GM12878 (cell line): Measurements from ENCODE around the gene FIG4. TPM values are rescaled to one million over a fixed set of nuclear protein-coding genes. Genes with fewer than 3 reads are reported as not detected.

ENCODE experiments used
- ATAC-seq: fragments of 200-7000 bp; cut with Tn5 transposase; 3 replicates; pipeline ENCODE4 v1.9.1; 2020; ENCODE audit warnings: mild to moderate bottlenecking, moderate library complexity
- BruUV-seq: library from RNA; stranded (reverse); fragments of 400-500 nt; replicated peaks from 2 replicates; lab custom pipeline; 2021; lab: Mats Ljungman, UMichigan
- CTCF ChIA-PET: fragments of 300-600 bp; sonication (Branson Sonifier 250); formaldehyde crosslinking; extraction: SDS; loops from one replicate; lab custom pipeline; 2021; ENCODE audit warnings: inconsistent platforms; lab: Yijun Ruan, JAX
- POLR2A ChIA-PET: fragments of 350-600 bp; formaldehyde crosslinking; extraction: SDS; loops from one replicate; lab custom pipeline; 2021; ENCODE audit warnings: inconsistent platforms; lab: Charles Lee
- RAD21 ChIA-PET: fragments of 300-600 bp; sonication (Branson Sonifier 250); formaldehyde crosslinking; loops from one replicate; lab custom pipeline; 2023; ENCODE audit warnings: antibody characterized with exemption; ENCODE audit not compliant: unreplicated experiment; lab: Charles Lee
- SMC1A ChIA-PET: fragments of 300-600 bp; sonication (Branson Sonifier 250); formaldehyde crosslinking; loops from one replicate; lab custom pipeline; 2023; ENCODE audit not compliant: unreplicated experiment, uncharacterized antibody; lab: Charles Lee
- DNase-seq: peaks from one replicate; pipeline ENCODE4 v3.0.0-alpha.2; 2011; ENCODE audit warnings: low read depth, low spot score
- FAIRE-seq: peaks from 3 replicates; lab custom pipeline; 2011; peaks lifted over from hg19 to GRCh38; lab: Jason Lieb, UNC
- H2AFZ ChIP-seq: 2 replicates; pipeline ENCODE4 v1.6.0; 2011; ENCODE audit warnings: low read depth, low read length, control low read depth; ENCODE audit not compliant: control insufficient read depth
- H3K27ac ChIP-seq: 2 replicates; pipeline ENCODE4 v1.5.1; 2011; ENCODE audit warnings: control low read depth; ENCODE audit not compliant: control insufficient read depth, insufficient read depth
- H3K27me3 ChIP-seq, 2 experiments: replicated peaks in 1 of 2; 2 replicates each; pipeline versions ENCODE4 v1.6.0 to v1.6.1; 2011; ENCODE audit warnings: low read length in 1 of 2; ENCODE audit not compliant: control insufficient read depth in 2 of 2, insufficient read depth in 2 of 2
- H3K36me3 ChIP-seq, 2 experiments: 2 replicates each; pipeline ENCODE4 v1.5.1; 2011; ENCODE audit warnings: low read length in 1 of 2; ENCODE audit not compliant: control insufficient read depth in 2 of 2, insufficient read depth in 2 of 2
- H3K4me1 ChIP-seq: 2 replicates; pipeline ENCODE4 v1.6.1; 2011; ENCODE audit warnings: mild to moderate bottlenecking, low read length, moderate library complexity, mixed read lengths; ENCODE audit not compliant: control insufficient read depth, insufficient read depth
- H3K4me2 ChIP-seq: 2 replicates; pipeline ENCODE4 v1.6.0; 2011; ENCODE audit warnings: control low read depth; ENCODE audit not compliant: control insufficient read depth, insufficient read depth
- H3K4me3 ChIP-seq: fragments of 200-600 bp; sonication (generic); 2 replicates; pipeline ENCODE4 v1.5.1; 2016
- H3K79me2 ChIP-seq: 2 replicates; pipeline ENCODE4 v1.6.0; 2011; ENCODE audit warnings: low read length; ENCODE audit not compliant: control insufficient read depth, insufficient read depth
- H3K9ac ChIP-seq: 2 replicates; pipeline ENCODE4 v1.8.0; 2011; ENCODE audit warnings: low read length, control low read depth, mixed read lengths; ENCODE audit not compliant: control insufficient read depth, insufficient read depth
- H3K9me3 ChIP-seq: replicated peaks from 3 replicates; pipeline ENCODE4 v1.5.1; 2011; ENCODE audit warnings: mild to moderate bottlenecking, low read length; ENCODE audit not compliant: control insufficient read depth, insufficient read depth
- H4K20me1 ChIP-seq: 2 replicates; pipeline ENCODE4 v1.6.0; 2011; ENCODE audit not compliant: control insufficient read depth, insufficient read depth
- CHD1 ChIP-seq: IDR thresholded peaks from 2 replicates; pipeline ENCODE4 v1.6.1; 2012; ENCODE audit warnings: low read depth, low read length, improper control_type of control experiment
- CREM ChIP-seq: IDR thresholded peaks from 2 replicates; pipeline ENCODE4 v1.6.1; 2014; ENCODE audit warnings: antibody characterized with exemption, low read depth
- EP300 ChIP-seq, 2 experiments: fragments of 150-350 bp in 1 of 2; IDR thresholded peaks; 2 replicates each; pipeline ENCODE4 v1.6.1; 2011 to 2012; ENCODE audit warnings: low read depth in 2 of 2, low read length in 2 of 2, borderline replicate concordance in 1 of 2, improper control_type of control experiment in 1 of 2, inconsistent platforms in 1 of 2; ENCODE audit not compliant: control insufficient read depth in 1 of 2
- FOS ChIP-seq: IDR thresholded peaks from 3 replicates; pipeline ENCODE4 v1.6.1; 2011; ENCODE audit warnings: borderline replicate concordance; ENCODE audit not compliant: insufficient read length; ENCODE audit errors: extremely low read depth
- KDM1A ChIP-seq: fragments of 200-600 bp; sonication (generic); IDR thresholded peaks from 2 replicates; pipeline ENCODE4 v1.6.1; 2016; ENCODE audit warnings: borderline replicate concordance
- LARP7 ChIP-seq: fragments of 450-650 bp; IDR thresholded peaks from 2 replicates; pipeline ENCODE4 v1.6.1; 2017; ENCODE audit warnings: mild to moderate bottlenecking
- MTA3 ChIP-seq: IDR thresholded peaks from 2 replicates; pipeline ENCODE4 v1.6.1; 2012; ENCODE audit warnings: low read length, inconsistent platforms, borderline replicate concordance
- MXI1 ChIP-seq: fragments of 150-350 bp; IDR thresholded peaks from 2 replicates; pipeline ENCODE4 v1.6.1; 2011; ENCODE audit warnings: low read depth, mild to moderate bottlenecking, inconsistent platforms, low read length, improper control_type of control experiment
- NBN ChIP-seq: fragments of 450-650 bp; IDR thresholded peaks from 2 replicates; pipeline ENCODE4 v1.6.1; 2016
- RAD21 ChIP-seq: IDR thresholded peaks from 2 replicates; pipeline ENCODE4 v1.6.1; 2011; ENCODE audit warnings: mild to moderate bottlenecking, low read depth, low read length, moderate library complexity; ENCODE audit not compliant: insufficient read depth
- SREBF1 ChIP-seq: IDR thresholded peaks from 2 replicates; pipeline ENCODE4 v1.6.1; 2012; ENCODE audit warnings: mild to moderate bottlenecking, low read length
- SREBF2 ChIP-seq: IDR thresholded peaks from 2 replicates; pipeline ENCODE4 v1.6.1; 2012; ENCODE audit warnings: mild to moderate bottlenecking, low read length
- SRF ChIP-seq, 2 experiments: IDR thresholded peaks; 2 replicates each; pipeline ENCODE4 v1.6.1; 2011; ENCODE audit warnings: low read depth in 2 of 2, low read length in 2 of 2, mild to moderate bottlenecking in 1 of 2, moderate library complexity in 1 of 2
- WGBS: methylation state at CpG from one replicate; pipeline ENCODE4 v1.1.6; 2016; ENCODE audit warnings: low lambda C conversion rate; ENCODE audit not compliant: insufficient replicate concordance, insufficient coverage; ENCODE audit errors: missing lambda C conversion rate; 5-methylcytosine and 5-hydroxymethylcytosine counted together
- in situ Hi-C: fragments of 300-500 bp; cut with MboI; formaldehyde crosslinking; loops from 9 replicates; pipeline ENCODE4 v1.14.3; 2018; ENCODE audit warnings: mixed read lengths
- intact Hi-C: fragments of 100-400 bp; cut with micrococcal nuclease; formaldehyde crosslinking; loops from one replicate; pipeline ENCODE4 v1.14.2; 2022; ENCODE audit not compliant: unreplicated experiment
- polyA plus RNA-seq, 11 experiments: library from polyadenylated mRNA; depleted of rRNA in 4 of 11; unstranded in 6 of 11; stranded (reverse) in 5 of 11; fragments of >200 nt; fragmentation: Nextera tagmentation in 4 of 11; fragmentation: Illumina TruSeq in 1 of 11; extraction: Ambion mirVana in 4 of 11; extraction: Trizol in 1 of 11; gene quantifications; 1 replicate in 1 of 11; 2 replicates in 10 of 11; pipeline versions ENCODE4 v1.2.1 to v1.2.3, GENCODE V29; 2011 to 2016; ENCODE audit warnings: inconsistent platforms in 2 of 11, missing spikeins in 2 of 11, low read depth in 1 of 11
- total RNA-seq, 4 experiments: library from RNA; depleted of rRNA in 3 of 4; stranded (reverse); fragments of >200 nt in 3 of 4; fragmentation: Illumina TruSeq in 1 of 4; extraction: Trizol in 1 of 4; gene quantifications; 2 replicates each; pipeline versions ENCODE4 v1.2.1 to v1.2.3, GENCODE V29; 2013 to 2021
- TF ChIP-seq, protein P1 (sequence below): fragments of 450-650 bp; conservative IDR thresholded peaks from 2 replicates; pipeline ENCODE4 v1.6.1; 2017; ENCODE audit warnings: mild to moderate bottlenecking, moderate library complexity
- TF ChIP-seq, protein P2 (sequence below): IDR thresholded peaks from 2 replicates; pipeline ENCODE4 v1.6.1; 2012; ENCODE audit warnings: mild to moderate bottlenecking, low read depth, low read length
- TF ChIP-seq, protein P3 (sequence below): fragments of 450-650 bp; IDR thresholded peaks from 2 replicates; pipeline ENCODE4 v1.6.1; 2017; ENCODE audit warnings: mild to moderate bottlenecking, moderate library complexity

Gene FIG4
- total and polyA plus RNA-seq, 10 of the 15 experiments (the other 5 are each of a cell fraction or from before 2014, with no cell fraction given) = 3.8 to 23.2 (median 11.8) TPM

DNA sequence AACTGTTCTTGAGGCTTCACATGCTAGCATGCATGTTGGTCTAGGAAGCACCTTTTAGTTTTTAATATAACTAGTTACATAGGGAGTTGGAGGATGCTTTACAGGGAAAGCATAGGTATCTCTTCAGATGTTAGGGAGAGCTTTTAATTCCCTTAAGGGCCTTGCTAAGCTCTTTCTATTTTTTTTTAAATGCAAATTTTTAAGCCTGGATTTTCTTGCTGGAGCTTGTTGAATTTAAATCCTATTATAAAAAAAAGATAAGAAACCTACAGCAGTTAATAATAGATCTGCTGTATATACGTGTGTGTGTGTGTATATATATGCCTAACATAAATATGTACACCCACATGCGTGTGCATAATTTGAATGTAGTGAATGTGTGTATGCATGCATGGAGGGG lies 79.0 kb downstream of the FIG4 start:
- no peak overlapping the region for H3K27ac ChIP-seq
- no peaks in the 10 kb centered on the region for H3K27me3 ChIP-seq
- no peak overlapping the region for H3K4me2 ChIP-seq
- 100% methylated on average over 2 of the region's 2 CpGs for WGBS
- no peaks in the 10 kb centered on the region for H3K9me3 ChIP-seq
- DNase-seq (no peak), FAIRE-seq (no peak), ATAC-seq (no peak)
- TF ChIP-seq CHD1 (no peak), SRF (IDR thresholded peaks at IDR 0.05; ENCODE audit: low read depth in 2 of 2, low read length in 2 of 2) (no peak), MXI1 (no peak), LARP7 (no peak), KDM1A (no peak), FOS (no peak), EP300 (IDR thresholded peaks at IDR 0.05; ENCODE audit: borderline replicate concordance in 1 of 2, control insufficient read depth in 1 of 2, low read depth in 2 of 2, low read length in 2 of 2) (no peak), MTA3 (no peak), RAD21 (no peak), CREM (no peak), NBN (no peak), SREBF1 (no peak), SREBF2 (no peak)
- TF ChIP-seq, protein P1, sequence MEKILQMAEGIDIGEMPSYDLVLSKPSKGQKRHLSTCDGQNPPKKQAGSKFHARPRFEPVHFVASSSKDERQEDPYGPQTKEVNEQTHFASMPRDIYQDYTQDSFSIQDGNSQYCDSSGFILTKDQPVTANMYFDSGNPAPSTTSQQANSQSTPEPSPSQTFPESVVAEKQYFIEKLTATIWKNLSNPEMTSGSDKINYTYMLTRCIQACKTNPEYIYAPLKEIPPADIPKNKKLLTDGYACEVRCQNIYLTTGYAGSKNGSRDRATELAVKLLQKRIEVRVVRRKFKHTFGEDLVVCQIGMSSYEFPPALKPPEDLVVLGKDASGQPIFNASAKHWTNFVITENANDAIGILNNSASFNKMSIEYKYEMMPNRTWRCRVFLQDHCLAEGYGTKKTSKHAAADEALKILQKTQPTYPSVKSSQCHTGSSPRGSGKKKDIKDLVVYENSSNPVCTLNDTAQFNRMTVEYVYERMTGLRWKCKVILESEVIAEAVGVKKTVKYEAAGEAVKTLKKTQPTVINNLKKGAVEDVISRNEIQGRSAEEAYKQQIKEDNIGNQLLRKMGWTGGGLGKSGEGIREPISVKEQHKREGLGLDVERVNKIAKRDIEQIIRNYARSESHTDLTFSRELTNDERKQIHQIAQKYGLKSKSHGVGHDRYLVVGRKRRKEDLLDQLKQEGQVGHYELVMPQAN = no peak
- TF ChIP-seq, protein P2, sequence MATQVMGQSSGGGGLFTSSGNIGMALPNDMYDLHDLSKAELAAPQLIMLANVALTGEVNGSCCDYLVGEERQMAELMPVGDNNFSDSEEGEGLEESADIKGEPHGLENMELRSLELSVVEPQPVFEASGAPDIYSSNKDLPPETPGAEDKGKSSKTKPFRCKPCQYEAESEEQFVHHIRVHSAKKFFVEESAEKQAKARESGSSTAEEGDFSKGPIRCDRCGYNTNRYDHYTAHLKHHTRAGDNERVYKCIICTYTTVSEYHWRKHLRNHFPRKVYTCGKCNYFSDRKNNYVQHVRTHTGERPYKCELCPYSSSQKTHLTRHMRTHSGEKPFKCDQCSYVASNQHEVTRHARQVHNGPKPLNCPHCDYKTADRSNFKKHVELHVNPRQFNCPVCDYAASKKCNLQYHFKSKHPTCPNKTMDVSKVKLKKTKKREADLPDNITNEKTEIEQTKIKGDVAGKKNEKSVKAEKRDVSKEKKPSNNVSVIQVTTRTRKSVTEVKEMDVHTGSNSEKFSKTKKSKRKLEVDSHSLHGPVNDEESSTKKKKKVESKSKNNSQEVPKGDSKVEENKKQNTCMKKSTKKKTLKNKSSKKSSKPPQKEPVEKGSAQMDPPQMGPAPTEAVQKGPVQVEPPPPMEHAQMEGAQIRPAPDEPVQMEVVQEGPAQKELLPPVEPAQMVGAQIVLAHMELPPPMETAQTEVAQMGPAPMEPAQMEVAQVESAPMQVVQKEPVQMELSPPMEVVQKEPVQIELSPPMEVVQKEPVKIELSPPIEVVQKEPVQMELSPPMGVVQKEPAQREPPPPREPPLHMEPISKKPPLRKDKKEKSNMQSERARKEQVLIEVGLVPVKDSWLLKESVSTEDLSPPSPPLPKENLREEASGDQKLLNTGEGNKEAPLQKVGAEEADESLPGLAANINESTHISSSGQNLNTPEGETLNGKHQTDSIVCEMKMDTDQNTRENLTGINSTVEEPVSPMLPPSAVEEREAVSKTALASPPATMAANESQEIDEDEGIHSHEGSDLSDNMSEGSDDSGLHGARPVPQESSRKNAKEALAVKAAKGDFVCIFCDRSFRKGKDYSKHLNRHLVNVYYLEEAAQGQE = no peak
- TF ChIP-seq, protein P3, sequence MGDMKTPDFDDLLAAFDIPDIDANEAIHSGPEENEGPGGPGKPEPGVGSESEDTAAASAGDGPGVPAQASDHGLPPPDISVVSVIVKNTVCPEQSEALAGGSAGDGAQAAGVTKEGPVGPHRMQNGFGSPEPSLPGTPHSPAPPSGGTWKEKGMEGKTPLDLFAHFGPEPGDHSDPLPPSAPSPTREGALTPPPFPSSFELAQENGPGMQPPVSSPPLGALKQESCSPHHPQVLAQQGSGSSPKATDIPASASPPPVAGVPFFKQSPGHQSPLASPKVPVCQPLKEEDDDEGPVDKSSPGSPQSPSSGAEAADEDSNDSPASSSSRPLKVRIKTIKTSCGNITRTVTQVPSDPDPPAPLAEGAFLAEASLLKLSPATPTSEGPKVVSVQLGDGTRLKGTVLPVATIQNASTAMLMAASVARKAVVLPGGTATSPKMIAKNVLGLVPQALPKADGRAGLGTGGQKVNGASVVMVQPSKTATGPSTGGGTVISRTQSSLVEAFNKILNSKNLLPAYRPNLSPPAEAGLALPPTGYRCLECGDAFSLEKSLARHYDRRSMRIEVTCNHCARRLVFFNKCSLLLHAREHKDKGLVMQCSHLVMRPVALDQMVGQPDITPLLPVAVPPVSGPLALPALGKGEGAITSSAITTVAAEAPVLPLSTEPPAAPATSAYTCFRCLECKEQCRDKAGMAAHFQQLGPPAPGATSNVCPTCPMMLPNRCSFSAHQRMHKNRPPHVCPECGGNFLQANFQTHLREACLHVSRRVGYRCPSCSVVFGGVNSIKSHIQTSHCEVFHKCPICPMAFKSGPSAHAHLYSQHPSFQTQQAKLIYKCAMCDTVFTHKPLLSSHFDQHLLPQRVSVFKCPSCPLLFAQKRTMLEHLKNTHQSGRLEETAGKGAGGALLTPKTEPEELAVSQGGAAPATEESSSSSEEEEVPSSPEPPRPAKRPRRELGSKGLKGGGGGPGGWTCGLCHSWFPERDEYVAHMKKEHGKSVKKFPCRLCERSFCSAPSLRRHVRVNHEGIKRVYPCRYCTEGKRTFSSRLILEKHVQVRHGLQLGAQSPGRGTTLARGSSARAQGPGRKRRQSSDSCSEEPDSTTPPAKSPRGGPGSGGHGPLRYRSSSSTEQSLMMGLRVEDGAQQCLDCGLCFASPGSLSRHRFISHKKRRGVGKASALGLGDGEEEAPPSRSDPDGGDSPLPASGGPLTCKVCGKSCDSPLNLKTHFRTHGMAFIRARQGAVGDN = no peak
- H3K36me3 ChIP-seq = peaks cover 0 to 2% of the 10 kb centered on the region in 2 experiments; a peak in 1 of 4 replicates
- H3K4me1 ChIP-seq = peaks cover 21% of the 10 kb centered on the region
- H2AFZ ChIP-seq = no peak overlapping the region
- no peaks in the 10 kb centered on the region for H4K20me1 ChIP-seq
- intact Hi-C loops = no loop called here
- ChIA-PET RAD21 (no interaction called here), POLR2A (no interaction called here), CTCF (interaction anchor here (1.1 to 2.0 kb wide), 3 partner anchors 12 to 270 kb away, joined by 3 to 5 read pairs (median 3); no protein-coding TSS in a partner anchor), SMC1A (interaction anchor here (0.6 kb wide), 1 partner anchor 16 kb away, joined by 3 read pairs; no protein-coding TSS in a partner anchor)
- H3K4me3 ChIP-seq = no peak overlapping the region
- no TSS peak for BruUV-seq
- no peak overlapping the region for H3K9ac ChIP-seq
- no peaks in the 10 kb centered on the region for H3K79me2 ChIP-seq
- in situ Hi-C loops = no loop called here
